ENCODE results near the gene ITGB6. TPM values are rescaled to one million over a fixed set of nuclear protein-coding genes. Genes with fewer than 3 reads are reported as not detected.

ITGB6 gene
- total and polyA plus RNA-seq, 10 of the 15 experiments (the other 5 are each of a cell fraction or from before 2014, with no cell fraction given): 0.04 TPM; not detected in 9

DNA sequence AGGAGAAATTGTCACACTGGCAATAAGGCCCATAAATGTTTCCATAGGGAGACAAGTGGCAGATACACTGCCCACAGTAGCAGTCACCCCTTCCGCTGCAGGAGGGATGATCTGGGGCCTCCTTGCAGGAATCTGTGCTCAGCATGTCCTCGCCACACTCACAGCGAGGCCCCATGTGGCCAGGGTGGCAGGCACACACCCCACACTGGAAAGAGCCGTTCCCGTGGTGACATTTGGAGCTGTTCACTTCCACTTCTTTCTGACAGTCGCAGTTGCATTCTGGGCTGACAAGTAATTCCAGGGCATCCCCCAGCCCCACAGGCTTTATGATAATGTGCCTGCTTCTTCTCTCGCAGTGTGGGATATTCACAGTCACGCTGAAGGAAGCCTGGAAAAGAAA is 62.6 kb downstream of the ITGB6 start:
- in situ Hi-C loops (cut with MboI) (no loop called here), intact Hi-C loops (cut with micrococcal nuclease; ENCODE audit: unreplicated experiment) (no loop called here)
- CTCF ChIA-PET: no interaction called here
- WGBS (ENCODE audit: insufficient coverage, insufficient replicate concordance, low lambda C conversion rate, missing lambda C conversion rate): 53% methylated on average over 8 of the region's 8 CpGs
- Histone ChIP-seq H3K4me2 (ENCODE audit: control insufficient read depth, insufficient read depth) (no peak overlapping the region), H3K4me3 (no peak overlapping the region), H3K9ac (ENCODE audit: control insufficient read depth, insufficient read depth, low read length) (no peak overlapping the region), H2AFZ (ENCODE audit: control insufficient read depth, low read depth, low read length) (no peak overlapping the region), H3K27me3 (replicated peaks in 1 of 2; ENCODE audit: control insufficient read depth in 2 of 2, insufficient read depth in 2 of 2, low read length in 1 of 2) (peaks cover 0 to 3% of the 10 kb centered on the region in 2 experiments; a peak in 2 of 4 replicates), H3K27ac (ENCODE audit: control insufficient read depth, insufficient read depth) (no peak overlapping the region), H3K36me3 (ENCODE audit: control insufficient read depth in 2 of 2, insufficient read depth in 2 of 2, low read length in 1 of 2) (no peaks in the 10 kb centered on the region), H3K79me2 (ENCODE audit: control insufficient read depth, insufficient read depth, low read length) (no peaks in the 10 kb centered on the region), H4K20me1 (ENCODE audit: control insufficient read depth, insufficient read depth) (no peaks in the 10 kb centered on the region), H3K9me3 (replicated peaks; ENCODE audit: control insufficient read depth, insufficient read depth, low read length) (no peaks in the 10 kb centered on the region), H3K4me1 (ENCODE audit: control insufficient read depth, insufficient read depth, low read length) (no peaks in the 10 kb centered on the region)
- DNase-seq (ENCODE audit: low read depth, low spot score): no peak
- ATAC-seq: no peak
- POLR2A ChIA-PET: no interaction called here
- RAD21 ChIA-PET (ENCODE audit: unreplicated experiment): no interaction called here
- BruUV-seq (replicated peaks): no TSS peak
- no peak for FAIRE-seq
- TF ChIP-seq, protein P1, sequence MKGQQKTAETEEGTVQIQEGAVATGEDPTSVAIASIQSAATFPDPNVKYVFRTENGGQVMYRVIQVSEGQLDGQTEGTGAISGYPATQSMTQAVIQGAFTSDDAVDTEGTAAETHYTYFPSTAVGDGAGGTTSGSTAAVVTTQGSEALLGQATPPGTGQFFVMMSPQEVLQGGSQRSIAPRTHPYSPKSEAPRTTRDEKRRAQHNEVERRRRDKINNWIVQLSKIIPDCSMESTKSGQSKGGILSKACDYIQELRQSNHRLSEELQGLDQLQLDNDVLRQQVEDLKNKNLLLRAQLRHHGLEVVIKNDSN (IDR thresholded peaks at IDR 0.05; ENCODE audit: borderline replicate concordance, extremely low read length, insufficient read depth, low read depth, low read length): no peak
- SMC1A ChIA-PET (ENCODE audit: uncharacterized antibody, unreplicated experiment): no interaction called here

DNA sequence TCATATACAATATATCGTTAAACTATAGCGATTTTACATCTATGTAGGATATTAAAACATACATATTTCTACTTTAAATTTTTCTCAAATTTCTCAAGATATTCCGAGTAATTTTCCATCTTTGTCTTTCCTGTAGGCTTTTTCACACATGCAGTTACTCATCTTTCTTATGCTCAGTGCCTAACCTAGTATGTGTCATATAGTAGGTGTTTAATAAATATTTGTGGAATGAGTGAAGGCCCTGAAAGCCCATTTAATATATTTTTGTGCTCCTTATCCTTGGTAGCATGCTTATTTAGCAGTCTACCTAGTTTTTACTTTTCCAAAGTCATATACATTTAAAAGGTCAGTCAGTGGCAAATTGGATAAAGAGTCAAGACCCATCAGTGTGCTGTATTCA is 67.3 kb downstream of the ITGB6 start:
- TF ChIP-seq ASH2L (IDR thresholded peaks at IDR 0.05; ENCODE audit: borderline replicate concordance, low read depth) (no peak), NR2C1 (IDR thresholded peaks at IDR 0.05) (no peak), HDAC2 (IDR thresholded peaks at IDR 0.05) (no peak), TCF7 (IDR thresholded peaks at IDR 0.05; ENCODE audit: borderline replicate concordance) (no peak), TAF1 (IDR thresholded peaks at IDR 0.05; ENCODE audit: borderline replicate concordance, low read depth, low read length) (no peak), NFXL1 (IDR thresholded peaks at IDR 0.05; ENCODE audit: borderline replicate concordance) (no peak), SMARCA5 (IDR thresholded peaks at IDR 0.05) (no peak), NBN (IDR thresholded peaks at IDR 0.05) (no peak), MTA2 (IDR thresholded peaks at IDR 0.05; ENCODE audit: low read depth) (no peak)
- TF ChIP-seq, protein P2, sequence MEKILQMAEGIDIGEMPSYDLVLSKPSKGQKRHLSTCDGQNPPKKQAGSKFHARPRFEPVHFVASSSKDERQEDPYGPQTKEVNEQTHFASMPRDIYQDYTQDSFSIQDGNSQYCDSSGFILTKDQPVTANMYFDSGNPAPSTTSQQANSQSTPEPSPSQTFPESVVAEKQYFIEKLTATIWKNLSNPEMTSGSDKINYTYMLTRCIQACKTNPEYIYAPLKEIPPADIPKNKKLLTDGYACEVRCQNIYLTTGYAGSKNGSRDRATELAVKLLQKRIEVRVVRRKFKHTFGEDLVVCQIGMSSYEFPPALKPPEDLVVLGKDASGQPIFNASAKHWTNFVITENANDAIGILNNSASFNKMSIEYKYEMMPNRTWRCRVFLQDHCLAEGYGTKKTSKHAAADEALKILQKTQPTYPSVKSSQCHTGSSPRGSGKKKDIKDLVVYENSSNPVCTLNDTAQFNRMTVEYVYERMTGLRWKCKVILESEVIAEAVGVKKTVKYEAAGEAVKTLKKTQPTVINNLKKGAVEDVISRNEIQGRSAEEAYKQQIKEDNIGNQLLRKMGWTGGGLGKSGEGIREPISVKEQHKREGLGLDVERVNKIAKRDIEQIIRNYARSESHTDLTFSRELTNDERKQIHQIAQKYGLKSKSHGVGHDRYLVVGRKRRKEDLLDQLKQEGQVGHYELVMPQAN (conservative IDR thresholded peaks at IDR 0.05): no peak
- ChIA-PET CTCF (no interaction called here), POLR2A (no interaction called here), SMC1A (ENCODE audit: uncharacterized antibody, unreplicated experiment) (no interaction called here), RAD21 (ENCODE audit: unreplicated experiment) (no interaction called here)
- no peaks in the 10 kb centered on the region for H3K36me3 ChIP-seq (ENCODE audit: control insufficient read depth in 2 of 2, insufficient read depth in 2 of 2, low read length in 1 of 2)
- 30% methylated on average over 3 of the region's 3 CpGs for WGBS (ENCODE audit: insufficient coverage, insufficient replicate concordance, low lambda C conversion rate, missing lambda C conversion rate)
- no peak overlapping the region for H3K9ac ChIP-seq (ENCODE audit: control insufficient read depth, insufficient read depth, low read length)
- no peak for ATAC-seq
- intact Hi-C loops (cut with micrococcal nuclease; ENCODE audit: unreplicated experiment): no loop called here
- H2AFZ ChIP-seq (ENCODE audit: control insufficient read depth, low read depth, low read length): no peak overlapping the region
- H3K9me3 ChIP-seq (replicated peaks; ENCODE audit: control insufficient read depth, insufficient read depth, low read length): no peaks in the 10 kb centered on the region
- H3K27me3 ChIP-seq (replicated peaks in 1 of 2; ENCODE audit: control insufficient read depth in 2 of 2, insufficient read depth in 2 of 2, low read length in 1 of 2): no peaks in the 10 kb centered on the region; a peak in 2 of 4 replicates
- in situ Hi-C loops (cut with MboI): no loop called here
- no peak for FAIRE-seq
- no peak overlapping the region for H3K4me2 ChIP-seq (ENCODE audit: control insufficient read depth, insufficient read depth)
- no peak for DNase-seq (ENCODE audit: low read depth, low spot score)
- H3K4me3 ChIP-seq: no peak overlapping the region
- H3K4me1 ChIP-seq (ENCODE audit: control insufficient read depth, insufficient read depth, low read length): no peaks in the 10 kb centered on the region
- no peaks in the 10 kb centered on the region for H3K79me2 ChIP-seq (ENCODE audit: control insufficient read depth, insufficient read depth, low read length)
- no peaks in the 10 kb centered on the region for H4K20me1 ChIP-seq (ENCODE audit: control insufficient read depth, insufficient read depth)
- no TSS peak for BruUV-seq (replicated peaks)
- no peak overlapping the region for H3K27ac ChIP-seq (ENCODE audit: control insufficient read depth, insufficient read depth)

Measured in GM12878 (cell line).